K562 (cell line): Measurements from ENCODE around the gene ULK1. TPM values are rescaled to one million over a fixed set of nuclear protein-coding genes. Genes with fewer than 3 reads are reported as not detected.

Source experiments
- EHMT2 ChIP-seq: fragments of 450-650 bp; IDR thresholded peaks from 2 replicates; pipeline ENCODE4 v1.6.1; 2018; ENCODE audit warnings: antibody characterized with exemption
- FOXK2 ChIP-seq, 2 experiments: fragments of 450-650 bp; IDR thresholded peaks in 1 of 2; conservative IDR thresholded peaks in 1 of 2; 2 replicates each; pipeline ENCODE4 v1.6.1; 2016; ENCODE audit warnings: low read depth in 2 of 2, mild to moderate bottlenecking in 1 of 2
- HIVEP1 ChIP-seq: fragments of 250-450 bp; sonication (Bioruptor Pico); IDR thresholded peaks from 2 replicates; pipeline ENCODE4 v1.4.0; 2020; ENCODE audit warnings: mild to moderate bottlenecking
- HNRNPLL ChIP-seq: fragments of 200-400 bp; formaldehyde crosslinking; IDR thresholded peaks from 2 replicates; pipeline ENCODE4 v1.6.1; 2017; ENCODE audit warnings: low read length, low read depth, mild to moderate bottlenecking; ENCODE audit not compliant: poor library complexity, severe bottlenecking
- IRF2 ChIP-seq: sonication (generic); formaldehyde crosslinking; IDR thresholded peaks from 2 replicates; pipeline ENCODE4 v1.8.1; 2022; ENCODE audit warnings: mild to moderate bottlenecking, missing genetic modification reagents
- MCM2 ChIP-seq: fragments of 450-650 bp; IDR thresholded peaks from 2 replicates; pipeline ENCODE4 v1.6.1; 2017; ENCODE audit warnings: low read depth, mild to moderate bottlenecking
- MYC ChIP-seq, 2 experiments: fragments of 250-450 bp in 1 of 2; sonication (Bioruptor Pico) in 1 of 2; IDR thresholded peaks; 2 replicates each; pipeline versions ENCODE4 v1.5.1 to v1.6.1; 2012 to 2021; ENCODE audit warnings: low read depth in 2 of 2, borderline replicate concordance in 1 of 2, improper control_type of control experiment in 1 of 2, low read length in 1 of 2, mild to moderate bottlenecking in 1 of 2, moderate library complexity in 1 of 2
- NFRKB ChIP-seq: fragments of 450-650 bp; IDR thresholded peaks from 2 replicates; pipeline ENCODE4 v1.6.1; 2016; ENCODE audit warnings: low read depth
- NR3C1 ChIP-seq: sonication (generic); formaldehyde crosslinking; IDR thresholded peaks from 2 replicates; pipeline ENCODE4 v1.8.1; 2022; ENCODE audit warnings: missing genetic modification reagents
- PCBP1 ChIP-seq: fragments of 200-400 bp; formaldehyde crosslinking; IDR thresholded peaks from 2 replicates; pipeline ENCODE4 v1.6.1; 2018; ENCODE audit warnings: mild to moderate bottlenecking, low read depth, low read length; ENCODE audit not compliant: poor library complexity, severe bottlenecking
- POLR2A ChIP-seq: fragments of 450-650 bp; conservative IDR thresholded peaks from 2 replicates; pipeline ENCODE4 v1.6.1; 2016
- PTRF ChIP-seq: fragments of 450-650 bp; IDR thresholded peaks from 2 replicates; pipeline ENCODE4 v1.6.1; 2016; ENCODE audit warnings: mild to moderate bottlenecking, missing genetic modification characterization, missing compliant biosample characterization
- RAD51 ChIP-seq: fragments of 450-650 bp; IDR thresholded peaks from 2 replicates; pipeline ENCODE4 v1.7.1; 2016; ENCODE audit warnings: low read depth, mild to moderate bottlenecking, borderline replicate concordance
- RFX7 ChIP-seq: fragments of 250-450 bp; sonication (Bioruptor Pico); IDR thresholded peaks from 2 replicates; pipeline ENCODE4 v1.5.1; 2021; ENCODE audit warnings: mild to moderate bottlenecking
- SMAD3 ChIP-seq: fragments of 450-650 bp; formaldehyde crosslinking; conservative IDR thresholded peaks from 2 replicates; pipeline ENCODE4 v1.4.0; 2020; ENCODE audit warnings: mild to moderate bottlenecking
- polyA plus RNA-seq, 8 experiments: library from polyadenylated mRNA; depleted of rRNA in 4 of 8; stranded (reverse) in 5 of 8; unstranded in 3 of 8; fragments of >200 nt; fragmentation: Nextera tagmentation in 2 of 8; fragmentation: Illumina TruSeq in 1 of 8; extraction: Ambion mirVana in 2 of 8; extraction: Trizol in 1 of 8; gene quantifications; 2 replicates each; pipeline versions ENCODE4 v1.2.1 to v1.2.3, GENCODE V29; 2011 to 2014; ENCODE audit warnings: inconsistent platforms in 1 of 8, missing spikeins in 1 of 8
- total RNA-seq, 7 experiments: library from RNA; depleted of rRNA in 6 of 7; stranded (reverse); fragments of >200 nt in 6 of 7; fragmentation: Illumina TruSeq in 2 of 7; extraction: Trizol in 2 of 7; gene quantifications; 2 replicates each; pipeline versions ENCODE4 v1.2.1 to v1.2.3, GENCODE V29; 2011 to 2021; ENCODE audit warnings: low replicate concordance in 1 of 7
- TF ChIP-seq, protein P1 (sequence below): fragments of 450-650 bp; formaldehyde crosslinking; IDR thresholded peaks from 2 replicates; pipeline ENCODE4 v1.4.0; 2020; ENCODE audit warnings: mild to moderate bottlenecking, moderate library complexity
- TF ChIP-seq, protein P2 (sequence below): fragments of 450-650 bp; IDR thresholded peaks from 2 replicates; pipeline ENCODE4 v1.6.1; 2017; ENCODE audit warnings: mild to moderate bottlenecking, moderate library complexity
- TF ChIP-seq, protein P3 (sequence below): fragments of 250-450 bp; sonication (Bioruptor Pico); IDR thresholded peaks from 2 replicates; pipeline ENCODE4 v1.4.0; 2020; ENCODE audit warnings: mild to moderate bottlenecking, moderate library complexity
- TF ChIP-seq, protein P4 (sequence below): fragments of 450-650 bp; IDR thresholded peaks from 2 replicates; pipeline ENCODE4 v1.6.1; 2016; ENCODE audit warnings: mild to moderate bottlenecking

The ULK1 gene
- total and polyA plus RNA-seq, 9 of the 15 experiments (the other 6 are each of a cell fraction or from before 2014, with no cell fraction given), result 0.15 to 29.4 (median 2.5) TPM

DNA sequence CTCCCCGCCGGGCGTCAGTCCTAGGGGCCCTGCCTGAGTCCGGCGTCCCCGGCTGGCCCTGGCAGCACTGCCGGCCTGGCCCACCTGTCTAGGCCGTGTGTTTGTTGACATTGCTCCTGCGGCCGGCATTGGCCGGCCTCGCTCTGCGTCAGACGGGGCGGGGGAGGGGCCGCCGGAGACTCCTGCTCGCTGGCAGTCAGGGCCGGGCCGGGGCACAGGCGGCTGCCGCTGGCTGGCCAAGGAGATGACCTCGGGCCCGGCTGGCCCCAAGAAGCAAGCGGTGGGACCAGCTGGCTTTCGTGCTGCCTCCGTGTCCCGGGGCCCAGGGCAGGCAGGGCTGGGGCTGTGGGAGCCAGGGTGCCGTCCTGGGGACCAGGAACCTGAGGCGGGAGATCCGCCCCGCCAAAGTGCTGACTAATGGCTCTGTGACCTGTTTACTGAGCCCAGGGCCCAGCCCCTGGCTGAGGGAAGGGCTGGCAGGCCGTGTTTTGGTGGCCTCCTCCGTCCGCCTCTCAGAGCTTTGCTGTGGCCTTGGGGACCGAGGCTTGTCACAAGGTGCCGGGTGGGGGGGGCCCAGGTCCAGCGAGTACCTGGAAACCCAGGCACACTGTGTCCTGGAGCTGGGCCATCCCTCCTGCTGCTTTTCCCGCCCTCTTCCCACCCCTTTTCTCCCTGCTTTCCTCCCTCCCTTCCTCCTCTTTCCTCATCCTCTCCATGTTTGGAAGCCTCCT lies 1.8 kb downstream of the ULK1 start (continued):
- TF ChIP-seq SMAD3 (CRISPR knock-in tag) (no peak), MCM2 (no peak), PTRF (no peak), FOXK2 (conservative IDR thresholded peaks at IDR 0.05 in 1 of 2, IDR thresholded peaks at IDR 0.05 in 1 of 2; ENCODE audit: low read depth in 2 of 2) (peak; percentile 90 to 93), HIVEP1 (CRISPR knock-in tag) (no peak), RFX7 (CRISPR knock-in tag) (no peak), NR3C1 (peak; percentile 19; the same call in 1 of the 2 replicates), NFRKB (0 out of 2 replicates have a peak, but pooled peaks have one; percentile 30), IRF2 (CRISPR knock-in tag) (no peak), MYC (IDR thresholded peaks at IDR 0.05; ENCODE audit: low read depth, low read length) (peak; percentile 23; the same call in 1 of the 2 replicates), MYC (CRISPR knock-in tag; IDR thresholded peaks at IDR 0.05; ENCODE audit: borderline replicate concordance, low read depth) (peak; percentile 19; the same call in 1 of the 2 replicates), EHMT2 (no peak), HNRNPLL (no peak), POLR2A (peak; percentile 80), PCBP1 (no peak), RAD51 (no peak)
- TF ChIP-seq, protein P1, sequence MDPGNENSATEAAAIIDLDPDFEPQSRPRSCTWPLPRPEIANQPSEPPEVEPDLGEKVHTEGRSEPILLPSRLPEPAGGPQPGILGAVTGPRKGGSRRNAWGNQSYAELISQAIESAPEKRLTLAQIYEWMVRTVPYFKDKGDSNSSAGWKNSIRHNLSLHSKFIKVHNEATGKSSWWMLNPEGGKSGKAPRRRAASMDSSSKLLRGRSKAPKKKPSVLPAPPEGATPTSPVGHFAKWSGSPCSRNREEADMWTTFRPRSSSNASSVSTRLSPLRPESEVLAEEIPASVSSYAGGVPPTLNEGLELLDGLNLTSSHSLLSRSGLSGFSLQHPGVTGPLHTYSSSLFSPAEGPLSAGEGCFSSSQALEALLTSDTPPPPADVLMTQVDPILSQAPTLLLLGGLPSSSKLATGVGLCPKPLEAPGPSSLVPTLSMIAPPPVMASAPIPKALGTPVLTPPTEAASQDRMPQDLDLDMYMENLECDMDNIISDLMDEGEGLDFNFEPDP (CRISPR knock-in tag), result no peak
- TF ChIP-seq, protein P2, sequence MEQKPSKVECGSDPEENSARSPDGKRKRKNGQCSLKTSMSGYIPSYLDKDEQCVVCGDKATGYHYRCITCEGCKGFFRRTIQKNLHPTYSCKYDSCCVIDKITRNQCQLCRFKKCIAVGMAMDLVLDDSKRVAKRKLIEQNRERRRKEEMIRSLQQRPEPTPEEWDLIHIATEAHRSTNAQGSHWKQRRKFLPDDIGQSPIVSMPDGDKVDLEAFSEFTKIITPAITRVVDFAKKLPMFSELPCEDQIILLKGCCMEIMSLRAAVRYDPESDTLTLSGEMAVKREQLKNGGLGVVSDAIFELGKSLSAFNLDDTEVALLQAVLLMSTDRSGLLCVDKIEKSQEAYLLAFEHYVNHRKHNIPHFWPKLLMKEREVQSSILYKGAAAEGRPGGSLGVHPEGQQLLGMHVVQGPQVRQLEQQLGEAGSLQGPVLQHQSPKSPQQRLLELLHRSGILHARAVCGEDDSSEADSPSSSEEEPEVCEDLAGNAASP, result no peak
- TF ChIP-seq, protein P3, sequence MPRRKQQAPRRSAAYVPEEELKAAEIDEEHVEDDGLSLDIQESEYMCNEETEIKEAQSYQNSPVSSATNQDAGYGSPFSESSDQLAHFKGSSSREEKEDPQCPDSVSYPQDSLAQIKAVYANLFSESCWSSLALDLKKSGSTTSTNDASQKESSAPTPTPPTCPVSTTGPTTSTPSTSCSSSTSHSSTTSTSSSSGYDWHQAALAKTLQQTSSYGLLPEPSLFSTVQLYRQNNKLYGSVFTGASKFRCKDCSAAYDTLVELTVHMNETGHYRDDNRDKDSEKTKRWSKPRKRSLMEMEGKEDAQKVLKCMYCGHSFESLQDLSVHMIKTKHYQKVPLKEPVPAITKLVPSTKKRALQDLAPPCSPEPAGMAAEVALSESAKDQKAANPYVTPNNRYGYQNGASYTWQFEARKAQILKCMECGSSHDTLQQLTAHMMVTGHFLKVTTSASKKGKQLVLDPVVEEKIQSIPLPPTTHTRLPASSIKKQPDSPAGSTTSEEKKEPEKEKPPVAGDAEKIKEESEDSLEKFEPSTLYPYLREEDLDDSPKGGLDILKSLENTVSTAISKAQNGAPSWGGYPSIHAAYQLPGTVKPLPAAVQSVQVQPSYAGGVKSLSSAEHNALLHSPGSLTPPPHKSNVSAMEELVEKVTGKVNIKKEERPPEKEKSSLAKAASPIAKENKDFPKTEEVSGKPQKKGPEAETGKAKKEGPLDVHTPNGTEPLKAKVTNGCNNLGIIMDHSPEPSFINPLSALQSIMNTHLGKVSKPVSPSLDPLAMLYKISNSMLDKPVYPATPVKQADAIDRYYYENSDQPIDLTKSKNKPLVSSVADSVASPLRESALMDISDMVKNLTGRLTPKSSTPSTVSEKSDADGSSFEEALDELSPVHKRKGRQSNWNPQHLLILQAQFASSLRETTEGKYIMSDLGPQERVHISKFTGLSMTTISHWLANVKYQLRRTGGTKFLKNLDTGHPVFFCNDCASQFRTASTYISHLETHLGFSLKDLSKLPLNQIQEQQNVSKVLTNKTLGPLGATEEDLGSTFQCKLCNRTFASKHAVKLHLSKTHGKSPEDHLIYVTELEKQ (CRISPR knock-in tag), result no peak
- TF ChIP-seq, protein P4, sequence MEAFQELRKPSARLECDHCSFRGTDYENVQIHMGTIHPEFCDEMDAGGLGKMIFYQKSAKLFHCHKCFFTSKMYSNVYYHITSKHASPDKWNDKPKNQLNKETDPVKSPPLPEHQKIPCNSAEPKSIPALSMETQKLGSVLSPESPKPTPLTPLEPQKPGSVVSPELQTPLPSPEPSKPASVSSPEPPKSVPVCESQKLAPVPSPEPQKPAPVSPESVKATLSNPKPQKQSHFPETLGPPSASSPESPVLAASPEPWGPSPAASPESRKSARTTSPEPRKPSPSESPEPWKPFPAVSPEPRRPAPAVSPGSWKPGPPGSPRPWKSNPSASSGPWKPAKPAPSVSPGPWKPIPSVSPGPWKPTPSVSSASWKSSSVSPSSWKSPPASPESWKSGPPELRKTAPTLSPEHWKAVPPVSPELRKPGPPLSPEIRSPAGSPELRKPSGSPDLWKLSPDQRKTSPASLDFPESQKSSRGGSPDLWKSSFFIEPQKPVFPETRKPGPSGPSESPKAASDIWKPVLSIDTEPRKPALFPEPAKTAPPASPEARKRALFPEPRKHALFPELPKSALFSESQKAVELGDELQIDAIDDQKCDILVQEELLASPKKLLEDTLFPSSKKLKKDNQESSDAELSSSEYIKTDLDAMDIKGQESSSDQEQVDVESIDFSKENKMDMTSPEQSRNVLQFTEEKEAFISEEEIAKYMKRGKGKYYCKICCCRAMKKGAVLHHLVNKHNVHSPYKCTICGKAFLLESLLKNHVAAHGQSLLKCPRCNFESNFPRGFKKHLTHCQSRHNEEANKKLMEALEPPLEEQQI, result no peak
